ENCODE results near the gene N4BP2L2.

Gene N4BP2L2

DNA sequence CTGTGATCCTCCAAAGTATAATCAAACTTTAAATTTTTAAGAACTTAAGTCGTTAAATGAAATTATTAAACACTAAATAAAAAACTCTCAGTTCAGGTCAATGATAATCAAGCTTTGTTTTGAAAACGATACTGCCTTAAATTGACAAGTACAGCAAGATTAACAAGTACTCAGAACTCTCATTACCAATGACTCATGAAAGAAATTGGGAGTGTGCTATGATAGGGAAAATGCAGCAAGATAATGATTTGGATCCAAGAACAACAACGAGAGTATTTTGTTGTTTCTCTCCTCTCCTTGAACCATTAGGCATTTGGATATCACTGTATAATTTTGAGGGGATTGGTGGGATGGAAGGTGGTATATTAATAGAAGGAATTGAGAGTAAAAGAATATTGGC, 10.2 kb downstream of the N4BP2L2 start:
- DNase-seq = no peak

- DNase-seq = no peak
Measured at GRCh38 chr13:32527151-32527550, 11.4 kb downstream of the N4BP2L2 start.

DNA sequence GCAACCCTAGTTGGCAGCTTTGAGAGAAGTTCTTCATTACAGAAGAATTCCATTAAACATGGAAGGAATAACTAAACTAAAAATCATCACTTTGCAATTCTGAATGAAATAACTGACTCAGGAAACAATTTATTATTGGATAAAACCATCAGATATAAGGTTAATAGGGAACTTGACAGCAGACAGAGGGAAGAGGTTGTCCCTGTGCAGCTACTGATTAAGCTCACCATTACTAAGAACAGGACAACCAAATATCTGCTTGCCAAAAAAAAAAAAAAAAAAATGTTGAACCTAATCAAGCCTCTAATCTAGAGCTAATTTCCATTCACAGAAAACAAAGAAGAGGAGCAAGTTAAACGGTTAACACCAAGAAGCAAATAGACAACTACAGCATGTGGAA, 12.8 kb downstream of the N4BP2L2 start:
- DNase-seq = no peak

DNA sequence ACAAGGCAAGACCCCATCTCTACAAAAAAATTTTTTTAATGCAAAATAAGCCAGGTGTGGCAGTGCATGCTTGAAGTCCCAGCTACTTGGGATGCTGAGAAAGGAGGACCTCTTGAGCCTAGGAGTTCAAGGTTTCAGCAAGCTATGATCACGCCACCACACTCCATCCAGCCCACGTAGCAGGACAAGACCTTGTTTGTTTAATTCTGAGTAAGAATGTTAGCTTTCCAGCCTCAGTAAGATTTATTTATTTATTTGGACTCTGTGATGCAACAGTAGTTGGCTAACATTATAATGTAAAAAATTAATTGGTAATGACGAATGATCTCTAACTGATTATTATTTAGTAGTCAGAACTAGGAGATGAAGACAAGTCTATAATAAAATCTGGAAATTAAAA, 23.3 kb downstream of the N4BP2L2 start:
- no peak for DNase-seq

- DNase-seq = no peak
Measured at GRCh38 chr13:32511482-32511881, 27.1 kb downstream of the N4BP2L2 start.

GRCh38 chr13:32504876-32505275, 33.7 kb downstream of the N4BP2L2 start:
- DNase-seq = no peak

- DNase-seq = no peak
Measured at GRCh38 chr13:32504263-32504662, 34.3 kb downstream of the N4BP2L2 start.

- DNase-seq = no peak
Measured at GRCh38 chr13:32503727-32504126, 34.9 kb downstream of the N4BP2L2 start.

GRCh38 chr13:32501064-32501463, 37.5 kb downstream of the N4BP2L2 start:
- no peak for DNase-seq

GRCh38 chr13:32499538-32500210, 38.9 kb downstream of the N4BP2L2 start:
- DNase-seq = no peak

DNA sequence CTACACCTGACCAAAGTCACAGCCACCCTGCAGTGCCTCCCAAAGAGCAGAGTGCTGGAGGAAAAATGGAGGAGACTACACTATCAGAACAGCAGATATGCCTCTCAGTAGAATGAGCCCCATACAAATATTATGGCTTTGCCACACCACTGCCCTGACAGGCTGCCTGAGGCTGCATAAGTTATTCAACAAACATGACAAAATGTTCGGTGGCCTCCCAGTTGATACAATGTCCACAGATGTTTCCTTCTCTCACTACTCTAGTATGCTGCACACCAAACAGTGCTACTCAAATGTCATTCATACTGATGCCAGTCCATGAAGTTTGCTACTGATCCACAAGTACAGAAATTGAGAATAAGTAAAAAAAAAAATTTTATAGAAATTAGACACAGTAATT, 41.0 kb downstream of the N4BP2L2 start:
- DNase-seq = no peak

DNA sequence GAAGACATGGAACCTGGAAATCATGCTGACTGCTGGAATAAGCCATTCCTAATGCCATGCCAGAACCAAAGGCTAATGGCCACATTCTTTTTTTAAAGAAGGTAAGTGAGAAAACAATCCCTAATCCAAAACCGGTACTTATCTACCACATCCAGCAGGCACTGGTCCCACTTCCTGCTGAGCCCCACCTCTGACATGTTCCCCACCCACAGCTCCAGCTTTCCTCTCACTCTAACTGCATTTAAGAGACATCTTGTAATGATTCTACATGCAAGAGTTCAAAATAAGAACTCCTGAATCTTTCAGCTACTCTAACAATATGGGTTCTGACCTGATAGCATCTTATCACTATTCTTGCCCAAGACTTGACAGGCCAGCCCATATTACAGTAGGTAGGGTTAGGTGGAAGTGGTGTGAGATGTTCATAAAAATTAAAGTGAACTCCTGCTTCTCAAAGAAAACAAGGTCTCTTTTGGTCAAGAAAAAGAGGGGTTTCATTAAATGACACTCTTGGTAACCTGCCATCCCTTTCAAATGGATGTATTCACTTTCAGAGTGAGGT, 41.9 kb downstream of the N4BP2L2 start:
- DNase-seq = no peak

GRCh38 chr13:32495841-32496240, 42.8 kb downstream of the N4BP2L2 start:
- DNase-seq = no peak

DNA sequence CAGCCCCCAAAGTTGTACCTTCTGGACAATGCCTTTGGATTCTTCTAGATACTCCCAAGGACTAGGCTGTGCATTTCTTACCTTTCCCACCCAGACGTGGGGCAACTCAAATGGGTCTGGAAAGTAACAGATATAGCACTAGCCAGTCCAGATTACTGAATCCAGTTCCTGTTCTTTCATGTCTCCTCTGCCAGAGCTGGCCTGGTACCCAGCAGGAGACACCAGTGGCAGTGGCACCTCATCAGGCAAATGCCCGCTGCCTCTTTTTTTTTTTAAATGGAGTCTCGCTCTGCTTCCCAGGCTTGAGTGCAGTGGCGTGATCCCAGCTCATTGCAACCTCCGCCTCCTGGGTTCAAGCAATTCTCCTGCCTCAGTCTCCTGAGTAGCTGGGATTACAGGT, 43.2 kb downstream of the N4BP2L2 start:
- DNase-seq = no peak

DNA sequence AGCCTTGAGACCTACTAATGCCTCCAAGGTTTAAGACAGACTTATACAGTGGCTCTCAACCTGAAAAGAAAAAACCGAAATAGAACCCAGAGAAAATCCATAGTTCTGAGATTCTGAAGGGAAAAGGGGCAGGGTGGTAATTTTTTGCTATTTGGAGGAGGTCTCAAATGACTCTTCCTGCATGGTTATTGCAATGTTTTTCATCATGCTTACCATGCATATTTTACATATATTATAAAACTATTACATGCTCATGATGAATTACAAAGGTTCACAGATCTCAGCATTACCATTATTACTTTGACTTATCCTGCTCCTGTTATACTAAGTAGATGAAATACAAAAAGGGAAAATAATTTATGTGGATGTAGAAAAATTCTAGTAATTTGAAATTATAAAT, 47.6 kb downstream of the N4BP2L2 start:
- DNase-seq = no peak

DNA sequence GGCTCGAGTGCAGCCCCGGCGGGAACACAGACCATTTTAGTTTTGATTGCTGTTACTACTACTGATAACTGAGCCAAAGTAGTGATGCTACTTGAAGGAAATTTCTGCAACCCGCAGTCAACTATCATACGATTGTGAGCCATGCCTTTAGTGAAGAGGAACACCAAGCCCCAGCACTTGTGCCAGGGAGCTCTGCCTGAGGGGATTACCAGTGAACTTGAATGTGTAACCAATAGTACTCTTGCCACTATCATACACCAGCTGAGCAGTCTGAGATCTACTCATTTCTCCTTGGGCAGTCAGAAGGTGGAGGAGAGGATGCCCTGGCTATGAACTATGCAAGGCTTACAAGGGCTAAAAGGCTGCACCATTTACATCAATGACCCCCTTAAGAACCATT, 61.7 kb downstream of the N4BP2L2 start:
- DNase-seq = no peak

GRCh38 chr13:32476021-32476731, 62.4 kb downstream of the N4BP2L2 start:
- DNase-seq = no peak

DNA sequence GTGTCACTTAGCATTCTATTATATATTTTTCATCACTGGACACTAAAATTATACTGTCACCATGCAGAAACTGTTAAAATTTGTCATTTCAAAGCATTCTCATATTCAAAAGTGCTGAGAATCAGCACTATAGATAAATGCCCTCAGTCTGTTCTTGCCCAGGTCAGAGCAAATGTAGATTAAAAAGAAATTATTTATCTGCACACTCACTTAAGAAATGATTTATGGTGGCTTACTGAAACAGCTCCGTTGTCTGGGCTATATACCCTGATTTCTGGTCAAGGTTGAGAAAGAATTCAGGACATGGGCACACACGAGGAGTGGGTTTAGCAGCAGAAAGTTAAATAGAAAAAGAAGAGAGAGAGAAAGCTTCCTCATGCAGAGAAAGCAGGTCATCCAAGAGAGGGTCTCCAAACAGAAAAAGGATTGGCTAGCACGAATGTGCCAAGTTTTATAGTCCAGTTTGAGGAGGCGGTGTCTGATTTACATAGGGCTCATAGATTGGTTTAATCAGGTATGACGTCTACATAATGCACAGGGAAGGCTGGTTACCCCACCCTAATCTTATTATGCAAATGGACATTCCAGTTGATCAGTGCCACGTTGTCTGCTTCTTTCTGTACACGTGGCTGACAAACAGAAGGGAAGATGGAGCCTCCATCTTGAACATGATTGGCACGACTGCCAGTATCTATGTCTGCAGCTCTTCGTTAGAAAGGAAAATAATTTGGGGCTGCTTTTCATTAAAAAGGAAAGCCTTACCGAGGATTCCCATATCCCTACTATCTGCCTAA, 63.4 kb downstream of the N4BP2L2 start:
- no peak for DNase-seq

- no peak for DNase-seq
Measured at GRCh38 chr13:32473650-32474049, 64.9 kb downstream of the N4BP2L2 start.

- DNase-seq = no peak
Measured at GRCh38 chr13:32472194-32472621, 66.4 kb downstream of the N4BP2L2 start.

DNA sequence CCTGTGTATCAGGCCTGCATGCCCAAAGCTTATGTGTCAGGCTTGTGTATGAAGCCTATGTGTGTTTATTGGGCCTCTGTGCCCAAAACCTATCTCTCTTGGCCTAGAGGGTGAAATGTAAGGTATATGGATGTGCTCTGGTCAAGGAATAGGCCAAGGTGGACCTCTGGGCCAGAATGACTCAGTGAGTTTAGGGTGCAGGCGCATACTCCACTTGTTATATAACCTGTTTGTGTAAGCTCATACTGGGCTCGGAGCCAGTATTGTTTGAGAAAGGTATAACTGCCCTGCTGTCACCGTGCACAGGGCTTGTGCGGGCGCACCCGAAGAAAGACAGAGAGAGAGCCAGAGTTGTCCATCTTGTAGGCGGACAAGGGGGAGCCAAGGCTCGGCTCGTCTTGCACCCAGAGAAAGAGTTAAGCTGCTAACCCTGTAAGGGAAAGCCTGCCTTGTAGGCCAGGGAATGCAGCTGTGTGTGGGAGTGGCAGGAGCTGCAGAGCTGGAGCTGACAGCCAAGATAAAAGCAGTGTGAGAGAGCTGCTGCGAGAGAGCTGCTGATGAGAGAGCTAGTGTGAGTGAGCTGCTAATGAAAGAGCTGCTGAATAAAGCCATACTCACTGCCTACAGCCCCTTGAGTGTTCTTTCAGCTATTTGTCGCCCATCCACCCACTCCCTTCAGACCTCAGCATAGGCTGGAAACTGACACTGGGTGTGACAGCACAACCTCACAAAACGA, 67.2 kb downstream of the N4BP2L2 start:
- no peak for DNase-seq

DNA sequence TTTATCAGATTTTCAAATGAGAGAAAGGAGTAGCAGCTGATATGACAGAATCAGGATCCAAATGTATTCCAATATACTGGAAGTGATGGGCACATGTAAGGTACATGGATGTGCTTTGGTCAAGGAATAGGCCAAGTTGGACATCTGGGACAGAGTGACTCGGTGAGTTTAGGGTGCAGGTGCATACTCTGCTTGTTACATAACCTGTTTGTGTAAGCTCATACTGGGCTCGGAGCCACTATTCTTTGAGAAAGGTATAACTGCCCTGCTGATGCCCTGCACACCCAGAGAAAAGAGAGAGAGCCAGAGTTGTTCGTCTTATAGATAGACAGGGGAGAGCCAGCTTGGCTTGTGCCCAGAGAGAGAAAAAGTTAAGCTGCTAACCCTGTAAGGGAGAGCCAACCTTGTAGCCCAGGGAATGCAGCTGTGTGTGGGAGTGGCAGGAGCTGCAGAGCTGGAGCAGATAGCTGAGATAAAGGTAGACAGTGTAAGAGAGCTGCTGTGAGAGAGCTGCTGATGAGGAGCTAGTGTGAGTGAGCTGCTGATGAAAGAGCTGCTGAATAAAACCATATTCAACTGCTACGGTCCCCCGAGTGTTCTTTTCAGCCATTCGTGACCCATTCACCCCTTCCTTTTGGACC, 70.0 kb downstream of the N4BP2L2 start:
- DNase-seq = no peak
